IMR-90 (cell line): ENCODE results near the gene NPIPB8. TPM values are rescaled to one million over a fixed set of nuclear protein-coding genes. Genes with fewer than 3 reads are reported as not detected.
"Not testable (repeated sequence)": the region's sequence is repeated elsewhere in the genome, so short reads cannot be mapped to it uniquely, and the experiment has no call there.

Source experiments
- ATAC-seq: fragments of 200-7000 bp; cut with Tn5 transposase; 2 replicates; pipeline ENCODE4 v1.9.1; 2020; ENCODE audit warnings: low read depth, mild to moderate bottlenecking, moderate library complexity
- BruUV-seq: library from RNA; stranded (reverse); fragments of 400-500 nt; replicated peaks from 2 replicates; lab custom pipeline; 2021; lab: Mats Ljungman, UMichigan
- CTCF ChIA-PET: fragments of 300-600 bp; formaldehyde crosslinking; extraction: SDS; loops from one replicate; lab custom pipeline; 2021; ENCODE audit warnings: antibody characterized with exemption; lab: Yijun Ruan, JAX
- POLR2A ChIA-PET: fragments of 300-600 bp; sonication (Branson Sonifier 250); formaldehyde crosslinking; loops from one replicate; lab custom pipeline; 2022; ENCODE audit warnings: antibody characterized with exemption; ENCODE audit not compliant: unreplicated experiment; lab: Charles Lee
- DNase-seq: peaks from one replicate; pipeline ENCODE4 v3.0.0; 2013
- H2AFZ ChIP-seq: replicated peaks from 2 replicates; pipeline ENCODE3; 2013; ENCODE audit warnings: low read length, mild to moderate bottlenecking; ENCODE audit not compliant: poor library complexity
- H2AK5ac ChIP-seq: 2 replicates; pipeline ENCODE4 v1.6.1; 2013; ENCODE audit warnings: low read depth, low read length, inconsistent platforms
- H2AK9ac ChIP-seq: replicated peaks from 2 replicates; pipeline ENCODE3; 2013; ENCODE audit warnings: mild to moderate bottlenecking, low read depth, low read length, moderate library complexity; ENCODE audit not compliant: poor library complexity
- H2BK120ac ChIP-seq: 2 replicates; pipeline ENCODE4 v1.6.1; 2013; ENCODE audit warnings: low read depth, low read length, inconsistent platforms
- H2BK15ac ChIP-seq: 3 replicates; pipeline ENCODE4 v1.6.1; 2013; ENCODE audit warnings: low read depth, low read length, inconsistent platforms
- H2BK20ac ChIP-seq: 2 replicates; pipeline ENCODE4 v1.6.1; 2013; ENCODE audit warnings: low read depth, mild to moderate bottlenecking, inconsistent platforms, low read length, moderate library complexity
- H2BK5ac ChIP-seq: 2 replicates; pipeline ENCODE4 v1.6.1; 2013; ENCODE audit warnings: mild to moderate bottlenecking, low read depth, low read length, inconsistent platforms; ENCODE audit not compliant: poor library complexity, severe bottlenecking
- H3K14ac ChIP-seq: replicated peaks from 2 replicates; pipeline ENCODE4 v1.6.1; 2013; ENCODE audit warnings: low read depth, low read length, inconsistent platforms
- H3K18ac ChIP-seq: 2 replicates; pipeline ENCODE4 v1.6.1; 2013; ENCODE audit warnings: low read depth, low read length, control low read depth
- H3K23ac ChIP-seq: 2 replicates; pipeline ENCODE4 v1.6.1; 2013; ENCODE audit warnings: low read depth, low read length, inconsistent platforms
- H3K27ac ChIP-seq: 2 replicates; pipeline ENCODE4 v1.5.1; 2013; ENCODE audit warnings: mild to moderate bottlenecking, control low read depth, low read length; ENCODE audit not compliant: insufficient read depth
- H3K27me3 ChIP-seq: 2 replicates; pipeline ENCODE4 v1.6.1; 2013; ENCODE audit warnings: low read length; ENCODE audit not compliant: control insufficient read depth, insufficient read depth
- H3K36me3 ChIP-seq: 2 replicates; pipeline ENCODE4 v1.6.1; 2013; ENCODE audit warnings: low read length, mixed read lengths; ENCODE audit not compliant: control insufficient read depth, insufficient read depth
- H3K4ac ChIP-seq: 2 replicates; pipeline ENCODE4 v1.6.1; 2013; ENCODE audit warnings: low read depth, low read length, inconsistent platforms
- H3K4me1 ChIP-seq: 2 replicates; pipeline ENCODE4 v1.6.1; 2013; ENCODE audit warnings: low read length, mixed read lengths; ENCODE audit not compliant: control insufficient read depth, insufficient read depth
- H3K4me2 ChIP-seq: 2 replicates; pipeline ENCODE4 v1.6.1; 2013; ENCODE audit warnings: low read depth, mild to moderate bottlenecking, control low read depth, low read length, moderate library complexity
- H3K4me3 ChIP-seq: 2 replicates; pipeline ENCODE4 v1.5.1; 2013; ENCODE audit warnings: low read depth, mild to moderate bottlenecking, control low read depth, low read length, moderate library complexity; ENCODE audit not compliant: insufficient read depth
- H3K56ac ChIP-seq: 2 replicates; pipeline ENCODE4 v1.6.1; 2013; ENCODE audit warnings: low read length, inconsistent platforms; ENCODE audit not compliant: insufficient read depth; ENCODE audit errors: extremely low read depth
- H3K79me1 ChIP-seq, 2 experiments: 2 replicates each; pipeline ENCODE4 v1.6.1; 2013; ENCODE audit warnings: low read length in 2 of 2, inconsistent platforms in 1 of 2, low read depth in 1 of 2
- H3K9ac ChIP-seq: 2 replicates; pipeline ENCODE4 v1.6.1; 2013; ENCODE audit warnings: low read depth, low read length, control low read depth
- H3K9me1 ChIP-seq: 2 replicates; pipeline ENCODE4 v1.6.1; 2013; ENCODE audit warnings: low read length, inconsistent platforms; ENCODE audit not compliant: insufficient read depth
- H3K9me3 ChIP-seq: 2 replicates; pipeline ENCODE4 v1.6.1; 2013; ENCODE audit warnings: low read length; ENCODE audit not compliant: control insufficient read depth, insufficient read depth
- H4K20me1 ChIP-seq: 2 replicates; pipeline ENCODE4 v1.6.1; 2013; ENCODE audit warnings: low read length, inconsistent platforms; ENCODE audit not compliant: insufficient read depth
- H4K5ac ChIP-seq: 2 replicates; pipeline ENCODE4 v1.6.1; 2013; ENCODE audit warnings: mild to moderate bottlenecking, low read depth, low read length, control low read depth
- H4K8ac ChIP-seq, 2 experiments: 2 replicates each; pipeline ENCODE4 v1.6.1; 2013; ENCODE audit warnings: low read depth in 2 of 2, low read length in 2 of 2, control low read depth in 1 of 2, inconsistent platforms in 1 of 2
- H4K91ac ChIP-seq: 2 replicates; pipeline ENCODE4 v1.6.1; 2013; ENCODE audit warnings: low read depth, low read length, inconsistent platforms; ENCODE audit not compliant: insufficient read depth
- CTCF ChIP-seq: conservative IDR thresholded peaks from 2 replicates; pipeline ENCODE4 v1.5.1; 2012; ENCODE audit warnings: mild to moderate bottlenecking, low read depth, low read length, improper control_type of control experiment
- RCOR1 ChIP-seq: IDR thresholded peaks from 2 replicates; pipeline ENCODE4 v1.6.1; 2012; ENCODE audit warnings: mild to moderate bottlenecking, low read length, improper control_type of control experiment; ENCODE audit not compliant: insufficient replicate concordance
- RFX5 ChIP-seq: IDR thresholded peaks from 2 replicates; pipeline ENCODE4 v1.8.0; 2012; ENCODE audit warnings: low read depth, mild to moderate bottlenecking, low read length, moderate library complexity
- WGBS, 2 experiments: methylation state at CpG; one replicate each; pipeline versions ENCODE4 v1.1.5 to v1.1.7; 2013; ENCODE audit warnings: missing lambda C conversion rate in 2 of 2; ENCODE audit not compliant: insufficient read length in 1 of 2; ENCODE audit errors: extremely low coverage in 2 of 2; 5-methylcytosine and 5-hydroxymethylcytosine counted together
- dilution Hi-C: fragments of 300-500 bp; cut with HindIII; formaldehyde crosslinking; loops from one replicate; pipeline ENCODE4 v1.14.3; 2018; ENCODE audit warnings: low sequenced_read_pairs; ENCODE audit not compliant: unreplicated experiment
- in situ Hi-C: fragments of 300-500 bp; cut with MboI; formaldehyde crosslinking; loops from 3 replicates; pipeline ENCODE4 v1.14.3; 2019; ENCODE audit warnings: low sequenced_read_pairs, inconsistent platforms, mixed read lengths
- intact Hi-C: fragments of 100-400 bp; cut with micrococcal nuclease; formaldehyde crosslinking; loops from 2 replicates; pipeline ENCODE4 v1.10.0; 2022
- polyA plus RNA-seq, 3 experiments: library from polyadenylated mRNA; depleted of rRNA; stranded (reverse); fragments of >200 nt; gene quantifications; 2 replicates each; pipeline ENCODE4 v1.2.3, GENCODE V29; 2012; ENCODE audit warnings: low replicate concordance in 1 of 3
- total RNA-seq: library from RNA; depleted of rRNA; stranded (reverse); fragments of >200 nt; gene quantifications from 2 replicates; pipeline ENCODE4 v1.2.3, GENCODE V29; 2012

Gene NPIPB8
- total and polyA plus RNA-seq, 2 of the 4 experiments (the other 2 are of a cell fraction) = not detected

GRCh38 chr16:28610595-28611191, 27.2 kb upstream of the NPIPB8 start:
- dilution Hi-C loops = no loop called here
- Histone ChIP-seq H2AFZ (no peak overlapping the region), H4K20me1 (no peaks in the 10 kb centered on the region), H2AK5ac (no peak overlapping the region), H3K4me1 (no peaks in the 10 kb centered on the region; the same call in 1 of the 2 replicates), H3K4me3 (no peak overlapping the region), H3K18ac (no peak overlapping the region), H3K4ac (no peak overlapping the region), H3K56ac (no peak overlapping the region), H2BK5ac (no peak overlapping the region), H3K79me1 (no peaks in the 10 kb centered on the region), H2AK9ac (no peak overlapping the region), H3K4me2 (no peak overlapping the region), H3K9me3 (no peaks in the 10 kb centered on the region), H3K27ac (no peak overlapping the region), H4K91ac (no peak overlapping the region), H3K36me3 (no peaks in the 10 kb centered on the region), H2BK20ac (no peak overlapping the region), H3K23ac (no peak overlapping the region), H2BK120ac (no peak overlapping the region), H3K9ac (no peak overlapping the region), H4K8ac (no peak overlapping the region), H2BK15ac (no peak overlapping the region), H3K14ac (no peak overlapping the region), H3K27me3 (peaks cover 24% of the 10 kb centered on the region), H3K9me1 (no peaks in the 10 kb centered on the region), H4K5ac (no peak overlapping the region)
- in situ Hi-C loops = loop anchor here (10.0 kb wide), 1 partner anchor 336 kb away; no protein-coding TSS in a partner anchor
- intact Hi-C loops = no loop called here
- no TSS peak for BruUV-seq
- ChIA-PET POLR2A (no interaction called here), CTCF (no interaction called here)
- DNase-seq (no peak), ATAC-seq (no peak)
- TF ChIP-seq CTCF (no peak), RFX5 (no peak), RCOR1 (no peak)
- 38% methylated on average over 1 of the region's 10 CpGs; no CpG with 5 or more reads in 1 of the 2 experiments for WGBS, 2 experiments

- H3K79me1 ChIP-seq, H2AK5ac ChIP-seq, H3K4ac ChIP-seq, H2BK15ac ChIP-seq, H3K36me3 ChIP-seq, H2BK20ac ChIP-seq, intact Hi-C loops, H3K4me1 ChIP-seq, BruUV-seq, H4K8ac ChIP-seq, H3K56ac ChIP-seq, H2BK120ac ChIP-seq, H3K4me2 ChIP-seq, dilution Hi-C loops, H4K5ac ChIP-seq, POLR2A ChIA-PET, H3K14ac ChIP-seq, H2BK5ac ChIP-seq, H3K4me3 ChIP-seq, H3K9me1 ChIP-seq, H3K23ac ChIP-seq, H3K27ac ChIP-seq, H4K20me1 ChIP-seq, H2AK9ac ChIP-seq, ATAC-seq, H2AFZ ChIP-seq, H3K9me3 ChIP-seq, H3K18ac ChIP-seq, CTCF ChIA-PET, H3K9ac ChIP-seq, DNase-seq, H4K91ac ChIP-seq: not testable (repeated sequence)
- H3K27me3 ChIP-seq = peaks cover 19% of the 10 kb centered on the region
- no CpG with 5 or more reads among the region's 17 CpGs for WGBS, 2 experiments
- in situ Hi-C loops = loop anchor here (10.0 kb wide), 1 partner anchor 338 kb away; no protein-coding TSS in a partner anchor
Observed at GRCh38 chr16:28612359-28613280, 25.2 kb upstream of the NPIPB8 start.
